H1 (cell line): ENCODE data around the gene HES5. TPM values are rescaled to one million over a fixed set of nuclear protein-coding genes. Genes with fewer than 3 reads are reported as not detected.
A peak's percentile ranks its signal among the peaks of the same experiment; 100 is the strongest.

ENCODE experiments used
- CTCF ChIA-PET: fragments of 300-600 bp; sonication (Branson Sonifier 250); formaldehyde crosslinking; loops from one replicate; lab custom pipeline; 2021; ENCODE audit not compliant: partially characterized antibody; lab: Charles Lee
- POLR2A ChIA-PET: fragments of 300-600 bp; sonication (Branson Sonifier 250); formaldehyde crosslinking; loops from one replicate; lab custom pipeline; 2021; ENCODE audit warnings: inconsistent platforms; ENCODE audit not compliant: partially characterized antibody; lab: Charles Lee
- DNase-seq, 2 experiments: peaks; one replicate each; pipeline versions ENCODE4 v3.0.0 to v3.0.0-alpha.2; 2010 to 2022; ENCODE audit warnings: low spot score in 2 of 2, low read depth in 1 of 2, mixed read lengths in 1 of 2
- FAIRE-seq: peaks from 2 replicates; lab custom pipeline; 2011; peaks lifted over from hg19 to GRCh38; lab: Jason Lieb, UNC
- H2AFZ ChIP-seq: 2 replicates; pipeline ENCODE4 v1.8.1; 2012; ENCODE audit warnings: low read length, inconsistent platforms
- H2AK5ac ChIP-seq: 2 replicates; pipeline ENCODE4 v1.6.1; 2013; ENCODE audit warnings: low read depth, low read length
- H2BK120ac ChIP-seq: replicated peaks from 2 replicates; pipeline ENCODE3; 2013; ENCODE audit warnings: low read depth, low read length, inconsistent platforms
- H2BK12ac ChIP-seq: 2 replicates; pipeline ENCODE4 v1.6.1; 2013; ENCODE audit warnings: low read depth, low read length
- H2BK15ac ChIP-seq: 2 replicates; pipeline ENCODE4 v1.6.1; 2013; ENCODE audit warnings: low read length
- H2BK20ac ChIP-seq: 2 replicates; pipeline ENCODE4 v1.6.1; 2013; ENCODE audit warnings: low read length
- H2BK5ac ChIP-seq: 2 replicates; pipeline ENCODE4 v1.6.1; 2013; ENCODE audit warnings: low read depth, low read length
- H3K14ac ChIP-seq: 2 replicates; pipeline ENCODE4 v1.6.1; 2013; ENCODE audit warnings: inconsistent platforms; ENCODE audit not compliant: insufficient read length
- H3K18ac ChIP-seq: 2 replicates; pipeline ENCODE4 v1.6.1; 2013; ENCODE audit warnings: low read length; ENCODE audit errors: extremely low read depth
- H3K23ac ChIP-seq: 2 replicates; pipeline ENCODE4 v1.6.1; 2013; ENCODE audit warnings: inconsistent platforms; ENCODE audit not compliant: insufficient read length
- H3K23me2 ChIP-seq: 2 replicates; pipeline ENCODE4 v1.6.1; 2013; ENCODE audit warnings: low read depth, low read length
- H3K27ac ChIP-seq: 2 replicates; pipeline ENCODE4 v1.6.1; 2011; ENCODE audit warnings: low read depth, low read length, inconsistent platforms
- H3K27me3 ChIP-seq, 4 experiments: replicated peaks in 1 of 4; 1 replicate in 1 of 4; 2 replicates in 3 of 4; pipeline versions ENCODE4 v1.6.1 to v1.8.1; 2011 to 2013; ENCODE audit warnings: low read length in 3 of 4, mild to moderate bottlenecking in 3 of 4, inconsistent platforms in 2 of 4, mixed read lengths in 2 of 4, moderate library complexity in 1 of 4; ENCODE audit not compliant: control insufficient read depth in 3 of 4, insufficient read depth in 3 of 4; ENCODE audit errors: extremely low read depth in 1 of 4
- H3K36me3 ChIP-seq, 4 experiments: 2 replicates each; pipeline versions ENCODE4 v1.6.1 to v1.8.1; 2011 to 2013; ENCODE audit warnings: mild to moderate bottlenecking in 4 of 4, low read length in 3 of 4, moderate library complexity in 2 of 4, control low read depth in 1 of 4, inconsistent platforms in 1 of 4; ENCODE audit not compliant: insufficient read depth in 4 of 4, control insufficient read depth in 2 of 4
- H3K4ac ChIP-seq: replicated peaks from 2 replicates; pipeline ENCODE3; 2013; ENCODE audit warnings: low read length, low read depth, mixed read lengths, inconsistent platforms; ENCODE audit not compliant: insufficient read length
- H3K4me1 ChIP-seq, 4 experiments: replicated peaks in 1 of 4; 1 replicate in 1 of 4; 2 replicates in 3 of 4; pipeline versions ENCODE4 v1.6.1 to v1.8.1; 2011 to 2013; ENCODE audit warnings: low read length in 3 of 4, inconsistent platforms in 2 of 4, mixed read lengths in 1 of 4; ENCODE audit not compliant: insufficient read depth in 4 of 4, control insufficient read depth in 3 of 4
- H3K4me2 ChIP-seq, 2 experiments: 2 replicates each; pipeline versions ENCODE4 v1.6.1 to v1.8.1; 2011 to 2013; ENCODE audit warnings: low read depth in 2 of 2, low read length in 2 of 2, control low read depth in 1 of 2, inconsistent platforms in 1 of 2, mild to moderate bottlenecking in 1 of 2; ENCODE audit not compliant: insufficient read depth in 1 of 2
- H3K4me3 ChIP-seq, 4 experiments: fragments of 200-600, 300-600 bp in 1 of 4; sonication (generic), shearing (Covaris generic), sonication (Bioruptor Twin) in 1 of 4; 2 replicates each; pipeline versions ENCODE4 v1.5.1 to v1.8.1; 2011 to 2016; ENCODE audit warnings: low read length in 4 of 4, low read depth in 3 of 4, control low read depth in 2 of 4, inconsistent platforms in 2 of 4, mild to moderate bottlenecking in 2 of 4, mixed read lengths in 1 of 4, moderate library complexity in 1 of 4; ENCODE audit not compliant: insufficient read depth in 2 of 4; ENCODE audit errors: extremely low read depth in 1 of 4
- H3K56ac ChIP-seq: replicated peaks from 2 replicates; pipeline ENCODE3; 2013; ENCODE audit warnings: low read depth, mild to moderate bottlenecking, mixed read lengths, low read length, inconsistent platforms; ENCODE audit not compliant: insufficient read length
- H3K79me1 ChIP-seq: 2 replicates; pipeline ENCODE4 v1.6.1; 2013; ENCODE audit warnings: low read depth, low read length, control low read depth
- H3K79me2 ChIP-seq, 2 experiments: 2 replicates each; pipeline versions ENCODE4 v1.6.1 to v1.8.1; 2012 to 2013; ENCODE audit warnings: low read length in 2 of 2, mild to moderate bottlenecking in 2 of 2, inconsistent platforms in 1 of 2; ENCODE audit not compliant: insufficient read depth in 2 of 2, control insufficient read depth in 1 of 2
- H3K9ac ChIP-seq, 4 experiments: replicated peaks in 1 of 4; 1 replicate in 1 of 4; 2 replicates in 3 of 4; pipeline versions ENCODE4 v1.6.1 to v1.8.1; 2011 to 2013; ENCODE audit warnings: low read depth in 3 of 4, low read length in 3 of 4, control low read depth in 2 of 4, mild to moderate bottlenecking in 2 of 4, moderate library complexity in 2 of 4, inconsistent platforms in 1 of 4; ENCODE audit errors: extremely low read depth in 1 of 4
- H3K9me3 ChIP-seq, 2 experiments: 2 replicates each; pipeline versions ENCODE4 v1.6.1 to v1.8.1; 2012 to 2013; ENCODE audit warnings: mild to moderate bottlenecking in 2 of 2, moderate library complexity in 2 of 2, control low read depth in 1 of 2, inconsistent platforms in 1 of 2, low read depth in 1 of 2, low read length in 1 of 2, mixed read lengths in 1 of 2; ENCODE audit not compliant: insufficient read depth in 2 of 2
- H4K20me1 ChIP-seq, 2 experiments: replicated peaks in 1 of 2; 2 replicates each; pipeline versions ENCODE3 to v1.8.1; 2011 to 2013; ENCODE audit warnings: inconsistent platforms in 2 of 2, low read length in 2 of 2, mild to moderate bottlenecking in 1 of 2; ENCODE audit not compliant: insufficient read depth in 2 of 2, control insufficient read depth in 1 of 2
- H4K5ac ChIP-seq: 2 replicates; pipeline ENCODE4 v1.6.1; 2013; ENCODE audit warnings: low read length, low read depth, mixed read lengths, inconsistent platforms; ENCODE audit not compliant: insufficient read length
- H4K8ac ChIP-seq: 2 replicates; pipeline ENCODE4 v1.8.0; 2013; ENCODE audit warnings: mild to moderate bottlenecking, moderate library complexity, low read length, inconsistent platforms; ENCODE audit not compliant: insufficient read depth; ENCODE audit errors: extremely low read depth
- H4K91ac ChIP-seq: replicated peaks from 2 replicates; pipeline ENCODE3; 2013; ENCODE audit warnings: low read length, mixed read lengths, inconsistent platforms; ENCODE audit not compliant: insufficient read length
- BACH1 ChIP-seq: IDR thresholded peaks from 2 replicates; pipeline ENCODE4 v1.6.1; 2012; ENCODE audit warnings: low read length, improper control_type of control experiment
- CHD2 ChIP-seq: IDR thresholded peaks from 2 replicates; pipeline ENCODE4 v1.6.1; 2012; ENCODE audit warnings: low read length, improper control_type of control experiment
- EZH2 ChIP-seq: fragments of 200-600 bp; sonication (generic); IDR thresholded peaks from 2 replicates; pipeline ENCODE4 v1.7.1; 2012; ENCODE audit warnings: low read depth, mild to moderate bottlenecking, moderate library complexity, low read length, inconsistent platforms; ENCODE audit not compliant: severe bottlenecking
- GABPA ChIP-seq: IDR thresholded peaks from 2 replicates; pipeline ENCODE4 v1.6.1; 2011; ENCODE audit warnings: mild to moderate bottlenecking, low read length, moderate library complexity, borderline replicate concordance; ENCODE audit not compliant: insufficient read depth
- HDAC6 ChIP-seq: IDR thresholded peaks from one replicate; pipeline ENCODE4 v1.7.1; 2012; ENCODE audit warnings: low read depth, mild to moderate bottlenecking, inconsistent platforms, low read length, moderate library complexity
- POLR2AphosphoS5 ChIP-seq: IDR thresholded peaks from 2 replicates; pipeline ENCODE4 v1.6.1; 2011; ENCODE audit warnings: low read depth, low read length
- POU5F1 ChIP-seq: IDR thresholded peaks from 2 replicates; pipeline ENCODE4 v1.6.1; 2011; ENCODE audit warnings: low read depth, mild to moderate bottlenecking, low read length, moderate library complexity
- SUZ12 ChIP-seq: fragments of 200-600 bp; sonication (generic); IDR thresholded peaks from 2 replicates; pipeline ENCODE4 v1.6.1; 2012; ENCODE audit warnings: mild to moderate bottlenecking, inconsistent platforms, low read length, moderate library complexity, mixed read lengths
- TAF1 ChIP-seq: IDR thresholded peaks from 2 replicates; pipeline ENCODE4 v1.6.1; 2011; ENCODE audit warnings: mild to moderate bottlenecking, low read depth, low read length
- WGBS, 2 experiments: shearing (Covaris generic) in 1 of 2; methylation state at CpG; one replicate each; pipeline versions ENCODE4 v1.1.6 to v1.1.7; 2013 to 2015; ENCODE audit warnings: low lambda C conversion rate in 2 of 2, mixed read lengths in 2 of 2, inconsistent platforms in 1 of 2, low coverage in 1 of 2, missing lambda C conversion rate in 1 of 2; ENCODE audit not compliant: insufficient replicate concordance in 2 of 2, insufficient coverage in 1 of 2, insufficient read length in 1 of 2; ENCODE audit errors: extremely low coverage in 1 of 2, missing lambda C conversion rate in 1 of 2; 5-methylcytosine and 5-hydroxymethylcytosine counted together
- long read RNA-seq, 2 experiments: library from RNA in 1 of 2; library from capped mRNA in 1 of 2; stranded (forward); transcript quantifications; one replicate each; pipeline ENCODE4 v2.0.0, GENCODE V29; 2021; ENCODE audit warnings: inconsistent platforms in 1 of 2
- polyA minus RNA-seq, 3 experiments: library from RNA; depleted of rRNA, polyadenylated mRNA; stranded (reverse); fragments of >200 nt; gene quantifications; 1 replicate in 2 of 3; 2 replicates in 1 of 3; pipeline ENCODE4 v1.2.3, GENCODE V29; 2011
- polyA plus RNA-seq, 7 experiments: library from polyadenylated mRNA; depleted of rRNA in 3 of 7; stranded (reverse) in 5 of 7; unstranded in 2 of 7; fragments of >200 nt in 5 of 7; fragments of 200-250 nt in 2 of 7; gene quantifications; 1 replicate in 5 of 7; 2 replicates in 1 of 7; 4 replicates in 1 of 7; pipeline versions ENCODE4 v1.2.1 to v1.2.3, GENCODE V29; 2011 to 2013; ENCODE audit warnings: missing spikeins in 2 of 7, mixed read lengths in 2 of 7
- total RNA-seq: library from RNA; stranded (reverse); fragmentation: NEBNext Ultra II Directional; extraction: Animal tissue kit (Norgen Biotek cat#: 25700); gene quantifications from 2 replicates; pipeline ENCODE4 v1.2.1, GENCODE V29; 2021

Gene HES5
- total RNA-seq = 0.22 and 0.25 TPM in 2 replicates
- 0.08 TPM in 1 of 2 replicates, not detected in the other for polyA plus RNA-seq (2011; rRNA removed)
- 0.05 TPM for polyA plus RNA-seq (2011; cell fraction: cytosol; rRNA removed)
- polyA plus RNA-seq (2011; cell fraction: nucleus; rRNA removed) = 0.17 TPM
- 0.13 to 0.29 TPM in 2 of 4 replicates, not detected in the others for polyA plus RNA-seq (2012, experiment 1 of 2)
- 0.13 TPM for polyA plus RNA-seq (2012, experiment 2 of 2)
- polyA plus RNA-seq (2013, experiment 1 of 2) = 0.04 TPM
- 0.04 TPM for polyA plus RNA-seq (2013, experiment 2 of 2)
- polyA minus RNA-seq (2011; rRNA and poly(A)+ RNA removed) = 0.28 TPM in 1 of 2 replicates, not detected in the other
- not detected for polyA minus RNA-seq (2011; cell fraction: cytosol; rRNA and poly(A)+ RNA removed)
- not detected for polyA minus RNA-seq (2011; cell fraction: nucleus; rRNA and poly(A)+ RNA removed)
- long read RNA-seq, experiment 1 = 0 reads
- long read RNA-seq, experiment 2 = 0 reads

DNA sequence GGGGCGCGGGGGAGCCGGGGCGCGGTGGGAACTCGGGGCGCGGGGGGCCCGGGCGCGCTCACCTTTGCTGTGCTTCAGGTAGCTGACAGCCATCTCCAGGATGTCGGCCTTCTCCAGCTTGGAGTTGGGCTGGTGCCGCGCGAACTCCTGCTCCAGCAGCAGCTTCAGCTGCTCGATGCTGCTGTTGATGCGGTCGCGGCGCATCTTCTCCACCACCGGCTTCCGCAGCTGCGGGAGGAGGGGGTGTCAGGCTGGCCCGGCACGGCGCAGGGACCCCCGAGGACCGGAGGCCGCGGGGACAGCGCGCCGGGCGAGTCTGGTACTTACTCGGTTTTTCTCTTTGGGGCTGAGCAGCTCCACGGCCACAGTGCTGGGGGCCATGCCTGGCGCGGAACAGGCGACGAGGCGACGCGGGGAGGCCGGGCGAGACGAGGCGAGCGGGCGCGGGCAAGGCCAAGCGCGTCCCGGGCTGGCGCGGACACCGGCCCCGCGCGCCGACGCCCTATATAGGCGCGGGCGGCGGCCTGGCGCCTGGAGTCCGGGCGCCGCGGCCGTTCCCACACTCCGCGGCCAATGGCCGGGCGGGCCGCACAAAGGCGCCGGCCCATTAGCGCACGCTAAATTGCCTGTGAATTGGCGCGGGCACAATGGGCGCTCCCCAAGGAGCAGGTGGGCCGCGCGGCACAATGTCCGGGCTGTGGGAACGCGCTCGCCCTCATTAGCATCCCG is at the start of gene HES5:
HES5 (minus strand) TSS at position 480 of the 729 bp plus-strand sequence; CDS start at position 381, 99 bp downstream.
- no peak within 1 kb of the TSS for H2BK20ac ChIP-seq
- H3K27ac ChIP-seq = no peak within 1 kb of the TSS
- no peak within 1 kb of the TSS for H2BK120ac ChIP-seq
- no peak within 1 kb of the TSS for H2AK5ac ChIP-seq
- H3K14ac ChIP-seq = no peak within 1 kb of the TSS
- peak within 1 kb of the TSS; percentile 48 for H3K18ac ChIP-seq
- no peak within 1 kb of the TSS for H2BK15ac ChIP-seq
- no peak within 1 kb of the TSS for H4K91ac ChIP-seq
- no peaks in the 10 kb centered on the region for H3K9me3 ChIP-seq
- no peak within 1 kb of the TSS for H3K9ac ChIP-seq
- no peak within 1 kb of the TSS for H2AFZ ChIP-seq
- no peak within 1 kb of the TSS for H4K5ac ChIP-seq
- peak within 1 kb of the TSS; percentile 53 to 89 for H3K4me2 ChIP-seq
- 2% methylated on average over 62 of the region's 91 CpGs; no CpG with 5 or more reads in 1 of the 2 experiments for WGBS, 2 experiments
- no peaks in the 10 kb centered on the region for H3K36me3 ChIP-seq
- H3K23ac ChIP-seq = no peak within 1 kb of the TSS
- H4K8ac ChIP-seq = no peak within 1 kb of the TSS; the same call in 1 of the 2 replicates
- no peak within 1 kb of the TSS for H3K56ac ChIP-seq
- peak within 1 kb of the TSS in 3 of 4 experiments; percentile 11 to 58 (median 18); a peak in 3 of 8 replicates for H3K4me3 ChIP-seq
- no peak within 1 kb of the TSS for H3K4ac ChIP-seq
- H2BK12ac ChIP-seq = 0 out of 2 replicates have a peak within 1 kb of the TSS, but pooled peaks have one; percentile 27
- ChIA-PET POLR2A (interaction anchor here (1.2 to 1.4 kb wide), 3 partner anchors 16 to 123 kb away, joined by 3 to 5 read pairs (median 3); no protein-coding TSS in a partner anchor), CTCF (interaction anchor here (1.0 to 2.0 kb wide), 3 partner anchors 13 to 18 kb away, joined by 5 to 11 read pairs (median 5); no protein-coding TSS in a partner anchor)
- TF ChIP-seq TAF1 (no peak), CHD2 (no peak), SUZ12 (peak; percentile 65; the same call in 1 of the 2 replicates), EZH2 (peak; percentile 80), HDAC6 (no peak), GABPA (0 out of 2 replicates have a peak, but pooled peaks have one; percentile 20), BACH1 (no peak), POLR2AphosphoS5 (no peak), POU5F1 (no peak)
- H3K27me3 ChIP-seq = peaks cover 30 to 80% (median 71%) of the 10 kb centered on the region in 4 experiments
- H3K79me1 ChIP-seq = peaks cover 5% of the 10 kb centered on the region
- H3K79me2 ChIP-seq = peaks cover 7 to 10% of the 10 kb centered on the region in 2 experiments
- H3K23me2 ChIP-seq = peaks cover 7% of the 10 kb centered on the region; the same call in 1 of the 2 replicates
- peaks cover 0 to 35% (median 23%) of the 10 kb centered on the region in 4 experiments; a peak in 6 of 7 replicates for H3K4me1 ChIP-seq
- H4K20me1 ChIP-seq = peaks cover 6 to 21% of the 10 kb centered on the region in 2 experiments
- no peak within 1 kb of the TSS for H2BK5ac ChIP-seq
- DNase-seq (peak in 1 of 2 experiments; percentile 67), FAIRE-seq (no peak)
